ENCODE results near the gene DHX16. TPM values are rescaled to one million over a fixed set of nuclear protein-coding genes. Genes with fewer than 3 reads are reported as not detected.

Gene DHX16
- total RNA-seq, 2 experiments from 2014 or later: 27.1 to 37.5 TPM

DNA sequence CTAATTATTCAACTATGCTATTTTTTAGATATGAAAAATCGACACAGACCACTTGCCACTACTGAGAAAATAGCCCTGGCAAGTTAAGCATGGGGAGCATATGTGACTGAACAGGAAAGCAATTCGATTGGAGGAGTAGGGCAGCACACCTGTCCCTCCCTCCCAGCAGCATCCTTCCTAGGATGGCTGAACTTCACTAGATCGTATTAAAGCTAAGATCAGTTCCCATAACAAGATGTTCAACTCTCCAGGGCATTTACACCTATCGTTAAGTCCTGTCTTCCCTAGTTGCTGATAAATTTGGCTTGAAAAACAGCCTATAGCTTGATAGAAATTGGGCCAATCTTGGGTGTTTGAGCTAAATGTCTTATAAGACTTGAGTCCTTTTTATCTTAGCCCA lies 62.7 kb downstream of the DHX16 start:
- no peak overlapping the region for H3K4me2 ChIP-seq (ENCODE audit: low read length)
- POLR2A ChIA-PET: no interaction called here

DNA sequence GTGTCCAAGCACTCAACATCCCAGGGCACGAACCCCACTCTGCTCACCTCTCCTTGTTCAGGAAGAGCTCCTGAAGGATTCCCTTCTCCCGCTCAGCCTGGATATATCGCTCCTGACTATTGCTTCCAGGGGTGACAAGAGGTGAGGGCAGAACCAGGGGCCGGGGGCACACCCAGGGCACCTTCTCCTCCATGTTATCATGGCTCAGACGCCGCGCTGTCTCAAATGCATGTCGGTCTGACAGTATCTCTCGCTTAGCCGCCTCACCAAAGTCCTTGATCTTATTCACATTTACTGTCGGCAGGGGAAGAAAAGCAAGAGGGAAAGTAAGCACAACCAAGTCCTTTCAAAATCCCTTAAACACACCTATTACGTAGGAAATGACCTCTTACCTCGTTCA lies 68.8 kb downstream of the DHX16 start:
- POLR2A ChIA-PET: interaction anchor here (1.6 kb wide), 1 partner anchor 10 kb away, joined by 5 read pairs; no protein-coding TSS in a partner anchor
- Histone ChIP-seq H3K79me2 (ENCODE audit: insufficient read depth, low read depth, low read length) (peaks cover 5% of the 10 kb centered on the region; the same call in 1 of the 2 replicates), H4K20me1 (ENCODE audit: insufficient read depth, low read length) (0 out of 2 replicates have a peak, but pooled peaks cover 6% of the 10 kb centered on the region), H3K9me3 (ENCODE audit: low read length) (no peaks in the 10 kb centered on the region), H2AFZ (ENCODE audit: low read length) (no peak overlapping the region), H3K4me2 (ENCODE audit: low read length) (no peak overlapping the region), H3K4me1 (ENCODE audit: insufficient read depth, low read length, poor library complexity, severe bottlenecking) (no peaks in the 10 kb centered on the region), H3K27ac (ENCODE audit: low read depth, low read length, poor library complexity, severe bottlenecking) (no peak overlapping the region), H3K4me3 (ENCODE audit: low read depth, low read length, poor library complexity, severe bottlenecking) (no peak overlapping the region), H3K9me2 (ENCODE audit: insufficient read depth, low read length) (no peaks in the 10 kb centered on the region), H3K36me3 (ENCODE audit: insufficient read depth, low read length) (peaks cover 100% of the 10 kb centered on the region)
- CTCF ChIA-PET (ENCODE audit: unreplicated experiment): no interaction called here
- BruUV-seq (replicated peaks): TSS peak; percentile 31
- TF ChIP-seq EZH2phosphoT487 (IDR thresholded peaks at IDR 0.05; ENCODE audit: borderline replicate concordance, low read depth, low read length): no peak
- TF ChIP-seq, protein P1, sequence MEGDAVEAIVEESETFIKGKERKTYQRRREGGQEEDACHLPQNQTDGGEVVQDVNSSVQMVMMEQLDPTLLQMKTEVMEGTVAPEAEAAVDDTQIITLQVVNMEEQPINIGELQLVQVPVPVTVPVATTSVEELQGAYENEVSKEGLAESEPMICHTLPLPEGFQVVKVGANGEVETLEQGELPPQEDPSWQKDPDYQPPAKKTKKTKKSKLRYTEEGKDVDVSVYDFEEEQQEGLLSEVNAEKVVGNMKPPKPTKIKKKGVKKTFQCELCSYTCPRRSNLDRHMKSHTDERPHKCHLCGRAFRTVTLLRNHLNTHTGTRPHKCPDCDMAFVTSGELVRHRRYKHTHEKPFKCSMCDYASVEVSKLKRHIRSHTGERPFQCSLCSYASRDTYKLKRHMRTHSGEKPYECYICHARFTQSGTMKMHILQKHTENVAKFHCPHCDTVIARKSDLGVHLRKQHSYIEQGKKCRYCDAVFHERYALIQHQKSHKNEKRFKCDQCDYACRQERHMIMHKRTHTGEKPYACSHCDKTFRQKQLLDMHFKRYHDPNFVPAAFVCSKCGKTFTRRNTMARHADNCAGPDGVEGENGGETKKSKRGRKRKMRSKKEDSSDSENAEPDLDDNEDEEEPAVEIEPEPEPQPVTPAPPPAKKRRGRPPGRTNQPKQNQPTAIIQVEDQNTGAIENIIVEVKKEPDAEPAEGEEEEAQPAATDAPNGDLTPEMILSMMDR (conservative IDR thresholded peaks at IDR 0.05; ENCODE audit: low read length): no peak
- intact Hi-C loops (cut with micrococcal nuclease; ENCODE audit: unreplicated experiment): no loop called here
- no peak for DNase-seq (ENCODE audit: low spot score)

More for the DNA sequence above, 62.7 kb downstream of the DHX16 start:
- Histone ChIP-seq H3K9me2 (ENCODE audit: insufficient read depth, low read length) (no peaks in the 10 kb centered on the region), H3K4me1 (ENCODE audit: insufficient read depth, low read length, poor library complexity, severe bottlenecking) (peaks cover 27% of the 10 kb centered on the region), H3K9me3 (ENCODE audit: low read length) (no peaks in the 10 kb centered on the region), H3K36me3 (ENCODE audit: insufficient read depth, low read length) (peaks cover 93% of the 10 kb centered on the region), H3K79me2 (ENCODE audit: insufficient read depth, low read depth, low read length) (peaks cover 40% of the 10 kb centered on the region; the same call in 1 of the 2 replicates), H3K4me3 (ENCODE audit: low read depth, low read length, poor library complexity, severe bottlenecking) (no peak overlapping the region), H4K20me1 (ENCODE audit: insufficient read depth, low read length) (peaks cover 36% of the 10 kb centered on the region; the same call in 1 of the 2 replicates), H2AFZ (ENCODE audit: low read length) (no peak overlapping the region), H3K27ac (ENCODE audit: low read depth, low read length, poor library complexity, severe bottlenecking) (no peak overlapping the region)
- intact Hi-C loops (cut with micrococcal nuclease; ENCODE audit: unreplicated experiment): no loop called here
- CTCF ChIA-PET (ENCODE audit: unreplicated experiment): no interaction called here
- no TSS peak for BruUV-seq (replicated peaks)
- DNase-seq (ENCODE audit: low spot score): no peak
- TF ChIP-seq, protein P1 (conservative IDR thresholded peaks at IDR 0.05; ENCODE audit: low read length): no peak
- TF ChIP-seq EZH2phosphoT487 (IDR thresholded peaks at IDR 0.05; ENCODE audit: borderline replicate concordance, low read depth, low read length): no peak

Other genes with a start within 250 kb of the DHX16 start
- gene HLA-E, start 183.5 kb downstream of the DHX16 start, total RNA-seq (2014; rRNA removed; shearing (Covaris generic)): 131 and 156 TPM in 2 replicates
- 123 and 151 TPM in 2 replicates for gene HLA-E, start 183.5 kb downstream of the DHX16 start, total RNA-seq (2022)
- 51.2 and 66.4 TPM in 2 replicates for gene GNL1, start 116.5 kb downstream of the DHX16 start, total RNA-seq (2014; rRNA removed; shearing (Covaris generic))
- 114 and 116 TPM in 2 replicates for gene GNL1, start 116.5 kb downstream of the DHX16 start, total RNA-seq (2022)
- 16.7 and 25.2 TPM in 2 replicates for gene PRR3, start 115.7 kb downstream of the DHX16 start, total RNA-seq (2014; rRNA removed; shearing (Covaris generic))
- gene PRR3, start 115.7 kb downstream of the DHX16 start, total RNA-seq (2022): 34.9 and 36.3 TPM in 2 replicates
- 53.0 and 126 TPM in 2 replicates for gene ABCF1, start 101.6 kb downstream of the DHX16 start, total RNA-seq (2014; rRNA removed; shearing (Covaris generic))
- 83.1 and 86.7 TPM in 2 replicates for gene ABCF1, start 101.6 kb downstream of the DHX16 start, total RNA-seq (2022)
- gene PPP1R10, start 55.8 kb downstream of the DHX16 start, total RNA-seq (2014; rRNA removed; shearing (Covaris generic)): 103 and 126 TPM in 2 replicates
- 150 and 155 TPM in 2 replicates for gene PPP1R10, start 55.8 kb downstream of the DHX16 start, total RNA-seq (2022)
- 44.2 and 59.0 TPM in 2 replicates for gene MRPS18B, start 55.2 kb downstream of the DHX16 start, total RNA-seq (2014; rRNA removed; shearing (Covaris generic))
- gene MRPS18B, start 55.2 kb downstream of the DHX16 start, total RNA-seq (2022): 77.3 and 79.6 TPM in 2 replicates
- gene ATAT1, start 46.1 kb downstream of the DHX16 start, total RNA-seq (2014; rRNA removed; shearing (Covaris generic)): 4.7 and 10.4 TPM in 2 replicates
- gene ATAT1, start 46.1 kb downstream of the DHX16 start, total RNA-seq (2022): 17.8 and 19.6 TPM in 2 replicates
- gene C6orf136, start 25.9 kb downstream of the DHX16 start, total RNA-seq (2014; rRNA removed; shearing (Covaris generic)): 9.1 and 14.7 TPM in 2 replicates
- gene C6orf136, start 25.9 kb downstream of the DHX16 start, total RNA-seq (2022): 26.7 and 29.5 TPM in 2 replicates
- gene PPP1R18, start 13.6 kb upstream of the DHX16 start, total RNA-seq (2014; rRNA removed; shearing (Covaris generic)): 65.2 and 66.9 TPM in 2 replicates
- 106 and 109 TPM in 2 replicates for gene PPP1R18, start 13.6 kb upstream of the DHX16 start, total RNA-seq (2022)
- gene NRM, start 18.0 kb upstream of the DHX16 start, total RNA-seq (2014; rRNA removed; shearing (Covaris generic)): 13.6 and 18.6 TPM in 2 replicates
- gene NRM, start 18.0 kb upstream of the DHX16 start, total RNA-seq (2022): 36.7 and 44.0 TPM in 2 replicates
- 35.0 and 41.6 TPM in 2 replicates for gene MDC1, start 44.3 kb upstream of the DHX16 start, total RNA-seq (2014; rRNA removed; shearing (Covaris generic))
- 107 and 133 TPM in 2 replicates for gene MDC1, start 44.3 kb upstream of the DHX16 start, total RNA-seq (2022)
- gene TUBB, start 47.3 kb upstream of the DHX16 start, total RNA-seq (2014; rRNA removed; shearing (Covaris generic)): 1,287 and 1,346 TPM in 2 replicates
- 1,244 and 1,350 TPM in 2 replicates for gene TUBB, start 47.3 kb upstream of the DHX16 start, total RNA-seq (2022)
- 66.7 and 70.7 TPM in 2 replicates for gene FLOT1, start 69.7 kb upstream of the DHX16 start, total RNA-seq (2014; rRNA removed; shearing (Covaris generic))
- gene FLOT1, start 69.7 kb upstream of the DHX16 start, total RNA-seq (2022): 108 and 117 TPM in 2 replicates
- 0.51 and 2.8 TPM in 2 replicates for gene IER3, start 71.5 kb upstream of the DHX16 start, total RNA-seq (2014; rRNA removed; shearing (Covaris generic))
- gene IER3, start 71.5 kb upstream of the DHX16 start, total RNA-seq (2022): 1.3 and 1.6 TPM in 2 replicates
- 14.0 and 15.4 TPM in 2 replicates for gene DDR1, start 211.5 kb upstream of the DHX16 start, total RNA-seq (2014; rRNA removed; shearing (Covaris generic))
- 24.6 and 30.3 TPM in 2 replicates for gene DDR1, start 211.5 kb upstream of the DHX16 start, total RNA-seq (2022)
- gene GTF2H4, start 235.2 kb upstream of the DHX16 start, total RNA-seq (2014; rRNA removed; shearing (Covaris generic)): 30.5 and 38.4 TPM in 2 replicates
- 45.8 and 48.7 TPM in 2 replicates for gene GTF2H4, start 235.2 kb upstream of the DHX16 start, total RNA-seq (2022)
- gene VARS2, start 241.2 kb upstream of the DHX16 start, total RNA-seq (2014; rRNA removed; shearing (Covaris generic)): 71.4 and 81.8 TPM in 2 replicates
- 98.9 and 105 TPM in 2 replicates for gene VARS2, start 241.2 kb upstream of the DHX16 start, total RNA-seq (2022)

Measured in OCI-LY7 (cell line).